ENCODE results near the gene SH3BP4. TPM values are rescaled to one million over a fixed set of nuclear protein-coding genes. Genes with fewer than 3 reads are reported as not detected.

Gene SH3BP4
- total RNA-seq, 4 donors from 2014 or later = 29.1 to 57.8 (median 42.6) TPM

DNA sequence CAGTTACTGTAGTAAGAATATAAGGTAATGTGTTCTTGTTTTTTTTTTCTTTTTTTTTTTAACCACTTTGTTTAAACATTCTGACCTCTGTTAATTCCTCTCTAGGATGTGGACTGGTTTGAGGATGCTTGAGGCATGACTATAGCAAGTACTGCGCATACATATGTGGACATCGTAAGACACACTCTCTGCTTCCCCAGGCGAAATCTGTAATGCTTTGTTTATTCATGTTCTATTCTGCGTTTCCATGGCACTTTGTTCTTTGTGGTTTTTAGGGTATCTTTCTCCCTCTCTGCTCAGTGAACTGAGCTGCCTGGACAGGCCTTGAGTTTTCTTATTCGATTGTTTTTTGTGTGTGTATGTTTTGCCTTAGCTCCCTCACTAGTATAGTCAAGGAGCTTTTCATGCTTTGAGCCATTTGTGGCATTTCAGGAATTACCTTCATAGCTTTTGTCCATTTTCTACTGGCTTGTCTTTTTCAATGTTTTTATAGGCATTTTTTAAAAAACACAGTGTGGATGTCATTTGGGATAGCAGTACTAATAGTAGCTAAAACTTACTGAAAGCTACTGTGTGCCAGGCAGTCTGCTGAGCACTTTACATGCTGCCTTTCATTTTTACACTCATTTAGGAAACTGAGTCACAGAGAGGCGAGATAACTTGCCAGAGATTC is 1.9 kb upstream of the SH3BP4 start:
- TF ChIP-seq, protein P1, sequence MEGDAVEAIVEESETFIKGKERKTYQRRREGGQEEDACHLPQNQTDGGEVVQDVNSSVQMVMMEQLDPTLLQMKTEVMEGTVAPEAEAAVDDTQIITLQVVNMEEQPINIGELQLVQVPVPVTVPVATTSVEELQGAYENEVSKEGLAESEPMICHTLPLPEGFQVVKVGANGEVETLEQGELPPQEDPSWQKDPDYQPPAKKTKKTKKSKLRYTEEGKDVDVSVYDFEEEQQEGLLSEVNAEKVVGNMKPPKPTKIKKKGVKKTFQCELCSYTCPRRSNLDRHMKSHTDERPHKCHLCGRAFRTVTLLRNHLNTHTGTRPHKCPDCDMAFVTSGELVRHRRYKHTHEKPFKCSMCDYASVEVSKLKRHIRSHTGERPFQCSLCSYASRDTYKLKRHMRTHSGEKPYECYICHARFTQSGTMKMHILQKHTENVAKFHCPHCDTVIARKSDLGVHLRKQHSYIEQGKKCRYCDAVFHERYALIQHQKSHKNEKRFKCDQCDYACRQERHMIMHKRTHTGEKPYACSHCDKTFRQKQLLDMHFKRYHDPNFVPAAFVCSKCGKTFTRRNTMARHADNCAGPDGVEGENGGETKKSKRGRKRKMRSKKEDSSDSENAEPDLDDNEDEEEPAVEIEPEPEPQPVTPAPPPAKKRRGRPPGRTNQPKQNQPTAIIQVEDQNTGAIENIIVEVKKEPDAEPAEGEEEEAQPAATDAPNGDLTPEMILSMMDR (IDR thresholded peaks at IDR 0.05) = no peak
- no peak for TF ChIP-seq POLR2A (IDR thresholded peaks at IDR 0.05)
- WGBS, 2 donors = 75 to 82% methylated on average over 6 of the region's 6 CpGs
- H3K4me3 ChIP-seq (ENCODE audit: low read depth, poor library complexity, severe bottlenecking) = no peak overlapping the region
- no peak for DNase-seq (ENCODE audit: low spot score in 2 of 2)
- intact Hi-C loops (cut with DNase I; ENCODE audit: low total_unique reads) = loop anchor here (10.0 kb wide), 1 partner anchor 75 kb away; no protein-coding TSS in a partner anchor

DNA sequence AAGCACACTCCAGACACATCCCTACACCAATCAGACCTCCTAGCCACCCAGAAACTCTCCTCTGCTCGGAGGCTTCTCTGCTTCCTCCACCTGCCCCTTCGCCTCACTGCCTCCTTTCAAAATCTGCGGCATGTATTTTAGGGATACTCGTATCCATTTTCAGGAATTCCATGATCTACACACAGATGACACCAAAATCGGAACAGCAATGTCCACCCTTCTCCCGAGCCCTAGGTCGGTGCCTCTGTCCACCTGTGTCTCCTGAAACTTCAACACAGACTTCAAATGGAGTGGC is 1.4 kb upstream of the SH3BP4 start:
- peak in 1 of 2 donors; percentile 73 for DNase-seq (ENCODE audit: low spot score in 2 of 2)
- no peak for TF ChIP-seq POLR2A (IDR thresholded peaks at IDR 0.05)
- TF ChIP-seq, protein P1 (IDR thresholded peaks at IDR 0.05) = no peak
- intact Hi-C loops (cut with DNase I; ENCODE audit: low total_unique reads) = loop anchor here (10.0 kb wide), 1 partner anchor 74 kb away; no protein-coding TSS in a partner anchor
- H3K4me3 ChIP-seq (ENCODE audit: low read depth, poor library complexity, severe bottlenecking) = no peak overlapping the region
- 81 to 84% methylated on average over 7 of the region's 7 CpGs for WGBS, 2 donors

DNA sequence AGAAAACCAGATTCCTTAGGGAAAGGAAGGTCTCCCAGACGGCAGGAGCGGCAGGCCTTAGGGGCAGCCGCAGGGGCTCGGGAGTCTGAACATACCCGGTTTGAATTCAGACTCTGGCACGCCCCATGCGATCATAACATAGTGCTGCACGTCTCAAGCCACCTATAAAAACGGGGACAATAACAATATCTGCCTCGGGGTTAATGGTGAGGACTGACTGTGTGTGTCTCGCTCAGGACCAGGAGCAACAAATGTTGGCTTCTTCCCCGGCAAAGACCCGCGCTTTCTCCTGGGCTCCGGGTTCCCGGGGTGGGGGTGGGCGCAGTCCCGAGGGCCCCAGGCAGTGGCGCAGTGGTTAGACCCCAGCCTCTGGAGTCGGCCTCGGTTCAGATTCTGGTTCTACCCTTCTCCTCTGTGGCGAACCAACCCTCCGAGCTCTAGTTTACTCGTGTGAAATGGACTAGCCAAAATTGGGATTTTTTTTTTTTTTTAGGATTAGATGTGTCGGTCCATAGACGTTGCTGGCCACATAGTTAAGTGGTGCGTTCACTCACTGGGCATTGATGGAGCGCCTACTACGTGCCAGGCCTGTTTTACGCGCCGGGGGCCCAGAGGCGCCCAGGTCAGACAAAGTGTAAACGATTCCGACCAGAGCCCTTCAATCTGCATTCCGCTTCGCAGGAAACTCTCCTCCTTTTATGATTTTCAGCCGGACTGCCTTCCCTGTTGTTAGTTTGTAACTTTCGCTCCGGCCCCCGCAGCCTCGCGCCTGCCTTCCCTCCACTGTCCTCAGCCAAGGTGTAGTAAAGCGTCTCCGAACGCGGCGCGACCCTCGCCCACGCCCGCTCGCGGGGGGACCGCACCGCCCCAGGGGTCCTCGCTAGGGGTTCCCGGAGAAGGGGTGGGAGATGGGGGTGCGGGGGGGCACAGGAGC is 820 bp upstream of the SH3BP4 start:
- peak in 1 of 2 donors; percentile 90 for DNase-seq (ENCODE audit: low spot score in 2 of 2)
- 12 to 13% methylated on average over 43 to 58 of the region's 59 CpGs for WGBS, 2 donors
- intact Hi-C loops (cut with DNase I; ENCODE audit: low total_unique reads) = loop anchor here (10.0 kb wide), 1 partner anchor 74 kb away; no protein-coding TSS in a partner anchor
- TF ChIP-seq POLR2A (IDR thresholded peaks at IDR 0.05) = no peak
- TF ChIP-seq, protein P1 (IDR thresholded peaks at IDR 0.05) = no peak
- peak overlapping the region; percentile 59 for H3K4me3 ChIP-seq (ENCODE audit: low read depth, poor library complexity, severe bottlenecking)

DNA sequence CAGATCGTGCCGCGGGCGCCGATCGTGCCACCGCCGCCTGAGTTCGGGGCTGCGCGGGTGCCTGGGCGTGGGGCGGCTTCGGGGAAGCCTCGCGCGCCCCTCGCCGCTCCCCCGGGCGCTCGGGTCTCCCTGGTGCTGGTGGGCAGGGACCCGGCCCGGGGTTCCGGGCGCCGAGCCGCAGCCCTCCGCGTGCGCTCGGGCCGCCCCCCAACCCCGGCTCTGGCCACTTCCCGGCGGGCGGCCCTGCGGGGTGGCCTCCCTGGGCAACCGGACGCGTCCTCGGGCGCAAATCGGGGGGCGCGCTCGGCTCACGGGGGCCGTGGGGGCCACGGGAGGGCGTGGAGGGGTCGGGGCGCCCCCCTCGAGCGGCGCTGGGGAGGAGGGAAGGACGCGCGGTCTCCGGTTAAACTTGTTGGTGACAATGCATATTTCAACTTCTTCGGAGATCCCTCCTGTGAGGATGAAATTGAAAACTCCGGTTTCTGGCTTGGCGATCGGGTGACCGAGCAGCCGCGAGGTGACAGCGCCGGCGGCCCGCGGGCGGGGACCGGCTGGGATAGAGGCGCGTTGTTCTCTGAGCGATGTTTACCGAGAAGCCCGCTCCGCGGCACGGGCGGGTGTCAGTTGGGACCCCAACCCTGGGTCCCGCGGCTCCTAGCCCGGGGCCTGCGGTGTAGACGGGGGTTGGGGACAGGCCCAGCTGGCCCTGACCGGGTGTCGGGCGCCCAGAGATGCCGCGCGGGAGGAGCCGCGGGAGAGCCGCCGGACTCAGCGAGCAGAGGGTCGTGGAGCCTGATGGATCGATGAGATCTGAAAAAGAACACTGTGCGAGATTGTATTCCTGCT is 676 bp downstream of the SH3BP4 start:
- intact Hi-C loops (cut with DNase I; ENCODE audit: low total_unique reads) = loop anchor here (10.0 kb wide), 1 partner anchor 72 kb away; no protein-coding TSS in a partner anchor

More for the DNA sequence above, 676 bp downstream of the SH3BP4 start:
- TF ChIP-seq, protein P1 (IDR thresholded peaks at IDR 0.05) = no peak
- no peak for TF ChIP-seq POLR2A (IDR thresholded peaks at IDR 0.05)
- 1% methylated on average over 47 to 59 of the region's 102 CpGs for WGBS, 2 donors
- peak overlapping the region; percentile 73 for H3K4me3 ChIP-seq (ENCODE audit: low read depth, poor library complexity, severe bottlenecking)
- DNase-seq (ENCODE audit: low spot score in 2 of 2) = peak in 1 of 2 donors; percentile 86
